GM15510 (cell line): ENCODE data around the gene USPL1.
A peak's percentile ranks its signal among the peaks of the same experiment; 100 is the strongest.

Experiments used
- POLR2A ChIP-seq: IDR thresholded peaks from 3 replicates; pipeline ENCODE4 v1.6.1; 2011; ENCODE audit warnings: borderline replicate concordance; ENCODE audit not compliant: insufficient read length; ENCODE audit errors: extremely low read depth

The USPL1 gene

DNA sequence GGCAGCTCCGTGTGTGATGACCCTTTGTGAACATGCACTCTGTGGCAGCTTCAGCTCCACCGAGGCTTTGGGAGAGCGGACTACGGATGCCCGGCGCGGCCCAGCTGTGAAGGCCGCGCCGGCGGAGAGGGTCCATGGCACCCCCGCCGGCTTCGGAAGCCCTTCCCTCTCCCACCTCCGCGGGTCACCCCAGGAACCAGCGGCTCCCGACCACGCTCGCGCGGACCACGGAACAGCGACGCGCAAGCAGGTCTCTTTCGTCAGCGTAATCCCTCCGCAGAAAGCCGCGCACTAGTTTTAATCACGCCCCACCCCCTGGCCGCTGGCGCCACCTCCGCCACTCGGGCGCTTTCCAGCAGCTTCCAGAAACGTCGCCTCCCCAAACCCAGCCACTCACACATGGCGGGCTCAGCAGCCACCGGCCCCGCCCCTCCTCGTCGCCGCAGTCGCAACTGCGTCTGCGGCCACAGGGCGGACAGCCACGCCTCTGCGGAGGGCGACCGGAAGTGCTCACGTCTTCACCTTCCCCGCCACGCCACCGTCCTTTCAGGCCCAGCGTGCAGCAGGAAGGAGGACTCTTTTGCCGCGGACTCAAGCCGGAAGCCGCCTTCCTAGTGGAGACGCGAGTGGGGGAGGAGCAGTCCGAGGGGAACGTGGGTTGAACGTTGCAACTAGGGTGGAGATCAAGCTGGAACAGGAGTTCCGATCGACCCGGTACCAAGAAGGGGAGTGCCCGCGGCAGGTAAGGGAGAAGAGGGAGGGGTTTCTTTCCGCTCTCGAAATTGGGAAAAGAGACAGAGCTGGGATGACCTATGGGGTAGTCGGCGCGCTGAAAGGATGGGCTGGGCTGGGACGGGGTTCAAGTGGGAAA, at the start of gene USPL1:
Gene USPL1 (plus strand): TSS at position 606 of the 871 bp plus-strand sequence. CDS start 3,221 bp downstream, outside the sequence.
- TF ChIP-seq POLR2A = peak; percentile 74

DNA sequence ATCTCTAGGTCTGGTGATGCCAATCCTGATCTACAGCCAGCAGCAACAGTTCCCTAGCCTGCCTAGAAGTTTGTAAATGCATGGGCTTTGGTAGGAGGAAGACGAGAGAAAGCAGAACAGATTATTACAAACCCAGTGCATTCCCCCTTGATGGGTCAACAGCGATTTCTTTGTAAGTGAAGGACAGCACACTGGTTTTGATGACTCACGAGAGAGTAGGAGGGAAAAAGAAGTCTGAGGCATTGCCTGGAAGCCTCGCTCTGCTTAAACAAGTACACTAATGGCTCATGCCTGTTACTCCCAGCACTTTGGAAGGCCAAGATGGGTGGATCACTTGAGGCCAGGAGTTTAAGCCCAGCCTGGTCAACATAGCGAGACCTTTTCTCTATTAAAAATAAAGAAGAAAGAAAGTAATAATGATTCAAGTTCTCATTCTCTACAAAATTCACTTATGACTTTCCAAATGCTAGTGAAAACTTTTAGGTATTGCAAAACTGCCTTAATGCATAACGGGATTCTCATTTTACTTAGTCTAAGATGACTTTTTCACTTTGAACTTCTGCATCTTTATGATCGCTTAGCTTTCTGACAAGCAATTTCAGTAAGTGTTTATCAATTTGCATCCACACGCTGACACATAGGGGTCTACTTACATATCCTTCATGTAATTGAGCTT, 47.7 kb upstream of the USPL1 start:
- TF ChIP-seq POLR2A = no peak

DNA sequence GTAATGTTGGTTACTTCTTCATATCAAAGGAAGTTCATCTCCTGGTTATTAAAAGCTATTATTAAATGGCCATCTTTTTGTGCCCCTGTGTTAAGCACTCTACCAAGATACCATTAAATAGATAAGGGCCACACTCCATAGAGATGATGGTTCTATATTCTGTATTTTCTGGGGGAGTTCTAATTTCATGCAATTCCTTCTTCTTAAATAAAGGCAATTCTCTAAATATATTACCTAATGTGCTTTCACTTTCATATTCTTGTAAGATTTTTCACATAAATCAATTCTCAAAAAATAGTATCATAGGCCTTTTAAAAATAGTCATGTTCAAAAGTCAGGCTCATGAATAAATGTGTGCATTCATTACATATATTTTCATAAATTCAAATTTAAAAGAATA, 47.0 kb upstream of the USPL1 start:
- no peak for TF ChIP-seq POLR2A

DNA sequence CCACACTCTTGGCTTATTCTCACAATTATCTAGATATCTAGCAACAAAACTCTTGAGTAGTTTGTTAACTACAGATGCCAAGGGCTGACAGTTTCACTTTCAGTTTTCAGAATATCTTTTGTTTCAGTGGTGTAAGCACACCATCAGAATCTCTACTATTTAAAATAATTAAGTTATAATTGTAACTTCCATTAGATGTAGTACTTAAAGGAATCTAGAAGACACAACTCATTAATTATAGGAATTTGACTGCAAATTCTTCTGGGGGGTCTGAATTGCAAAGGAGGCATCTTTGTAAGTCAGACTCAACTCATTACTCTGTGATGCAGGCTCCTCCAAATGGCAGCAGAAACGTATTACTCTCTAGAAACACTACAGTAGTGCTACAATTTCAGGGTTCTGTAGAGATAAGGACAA, 44.9 kb upstream of the USPL1 start:
- TF ChIP-seq POLR2A = no peak

DNA sequence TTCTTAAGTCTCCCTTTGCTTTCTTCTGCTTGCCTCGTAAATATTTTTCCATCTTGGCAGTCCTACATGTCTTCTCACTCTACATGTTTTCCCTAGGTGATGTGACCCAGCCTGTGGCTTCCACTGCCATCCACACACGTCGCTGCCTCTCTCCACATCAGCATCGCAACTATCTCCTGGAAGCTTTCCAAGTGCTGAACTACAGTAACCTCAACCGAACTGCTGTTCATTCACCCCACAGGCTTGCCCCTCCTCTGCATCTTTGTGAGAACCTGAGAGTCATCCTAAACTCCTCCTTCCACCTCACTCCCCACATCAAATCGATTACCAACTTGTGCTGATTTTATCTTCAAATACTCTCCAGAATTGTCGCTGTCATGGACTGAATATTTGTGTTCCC, 41.2 kb upstream of the USPL1 start:
- no peak for TF ChIP-seq POLR2A

- no peak for TF ChIP-seq POLR2A
Observed at GRCh38 chr13:30577401-30577852, 40.3 kb upstream of the USPL1 start.

- TF ChIP-seq POLR2A = no peak
Observed at GRCh38 chr13:30580852-30581502, 36.7 kb upstream of the USPL1 start.

- no peak for TF ChIP-seq POLR2A
Observed at GRCh38 chr13:30581582-30581981, 36.1 kb upstream of the USPL1 start.

GRCh38 chr13:30584051-30584731, 33.5 kb upstream of the USPL1 start:
- TF ChIP-seq POLR2A = no peak

DNA sequence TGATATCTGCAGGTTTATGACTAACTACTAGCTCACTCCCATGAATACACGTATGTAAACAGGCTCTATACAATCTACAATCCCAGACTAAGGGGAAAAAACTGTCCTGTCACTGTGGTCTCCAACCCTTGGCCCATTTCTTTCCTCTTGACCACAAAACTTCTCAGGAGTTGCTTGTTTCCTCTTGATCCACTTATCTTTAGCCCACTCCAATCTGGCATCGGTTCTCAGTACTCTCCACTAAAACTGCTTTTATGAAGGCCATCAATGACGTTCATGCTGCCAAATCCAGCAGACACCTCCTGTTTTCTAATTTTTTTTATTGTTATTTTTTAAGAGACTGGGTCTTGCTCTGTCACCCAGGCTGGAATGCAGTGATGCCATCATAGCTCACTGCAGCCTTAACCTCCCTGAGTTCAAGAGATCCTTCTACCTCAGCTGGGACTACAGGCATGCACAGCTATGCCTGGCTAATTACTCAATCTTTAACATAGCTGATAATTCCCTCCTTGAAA, 31.9 kb upstream of the USPL1 start:
- TF ChIP-seq POLR2A = no peak

- TF ChIP-seq POLR2A = no peak
Observed at GRCh38 chr13:30587231-30587630, 30.5 kb upstream of the USPL1 start.

GRCh38 chr13:30587739-30588138, 30.0 kb upstream of the USPL1 start:
- no peak for TF ChIP-seq POLR2A

GRCh38 chr13:30593001-30593400, 24.7 kb upstream of the USPL1 start:
- TF ChIP-seq POLR2A = no peak

- no peak for TF ChIP-seq POLR2A
Observed at GRCh38 chr13:30600496-30600895, 17.2 kb upstream of the USPL1 start.
